HG03175 (cell line): Measurements from ENCODE around the gene TSPAN5.
"Not testable (repeated sequence)": the region's sequence is repeated elsewhere in the genome, so short reads cannot be mapped to it uniquely, and the experiment has no call there.

Source experiments
- ATAC-seq: cut with Tn5 transposase; IDR thresholded peaks from one replicate; pipeline ENCODE4 v1.9.1; 2021; ENCODE audit warnings: mild to moderate bottlenecking, moderate library complexity; ENCODE audit not compliant: unreplicated experiment

TSPAN5 gene

DNA sequence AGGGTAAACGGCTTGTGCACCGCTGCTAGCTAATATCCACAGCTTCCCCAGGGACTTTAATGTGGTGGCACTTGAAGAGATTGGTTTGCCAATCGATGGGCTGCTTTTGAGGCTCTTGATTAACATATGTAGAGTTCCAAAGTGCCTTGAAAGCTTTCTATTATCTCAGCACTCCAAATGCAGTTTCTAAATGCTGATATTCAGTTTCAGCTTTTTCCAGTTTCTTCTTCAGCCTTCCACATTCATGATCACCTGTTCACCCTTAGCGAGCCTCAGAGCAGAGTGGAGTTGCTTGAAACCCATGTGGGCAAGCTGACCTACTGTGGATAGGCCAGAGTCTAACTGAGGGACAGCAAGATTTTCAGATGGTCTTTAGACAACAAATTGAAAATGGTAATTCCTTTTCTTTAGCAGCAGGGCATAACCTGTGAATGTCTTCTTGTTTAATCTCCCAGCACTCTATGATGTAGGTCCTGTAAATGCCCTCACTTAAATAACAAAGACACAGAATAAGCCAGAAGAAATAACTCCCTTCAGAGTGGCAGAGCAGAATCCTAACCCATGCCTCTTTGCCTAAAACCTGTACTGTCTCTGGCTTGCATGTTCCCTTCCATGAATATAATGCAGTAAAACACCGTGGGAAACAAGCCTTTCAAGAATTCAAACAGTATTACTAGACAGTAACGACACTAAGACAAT lies 99.8 kb downstream of the TSPAN5 start:
- no peak for ATAC-seq

DNA sequence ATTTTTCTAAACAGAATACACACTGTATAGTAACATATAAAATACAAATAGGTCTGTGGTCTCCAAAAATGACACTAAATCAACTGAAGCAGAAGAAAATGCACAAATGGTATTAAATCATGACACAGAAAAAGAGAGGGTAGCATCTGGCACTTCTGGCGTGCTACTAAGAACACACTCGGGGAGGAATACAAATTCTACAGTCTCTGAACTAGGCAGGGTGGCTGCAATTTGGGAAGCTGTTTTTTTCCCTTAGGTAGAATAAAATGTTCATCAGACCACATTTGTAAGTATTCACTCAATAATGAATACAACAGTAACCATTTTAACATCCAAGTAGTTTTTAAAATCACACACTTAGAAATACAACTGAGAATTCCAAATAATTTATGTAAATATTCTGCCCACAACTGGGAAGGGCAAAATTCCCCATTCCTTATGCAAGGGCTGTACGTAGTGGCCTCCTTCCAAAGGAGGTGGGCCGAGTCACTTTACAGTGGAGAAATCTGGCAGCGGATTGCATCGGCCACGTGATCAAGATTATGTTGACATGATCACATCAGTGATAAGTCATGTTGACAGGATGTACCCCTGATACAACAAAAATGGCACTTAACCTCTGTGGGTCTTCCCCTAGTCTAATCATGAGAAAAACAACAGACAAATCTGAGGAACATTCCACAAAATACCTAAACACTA lies 101.1 kb downstream of the TSPAN5 start:
- no peak for ATAC-seq

DNA sequence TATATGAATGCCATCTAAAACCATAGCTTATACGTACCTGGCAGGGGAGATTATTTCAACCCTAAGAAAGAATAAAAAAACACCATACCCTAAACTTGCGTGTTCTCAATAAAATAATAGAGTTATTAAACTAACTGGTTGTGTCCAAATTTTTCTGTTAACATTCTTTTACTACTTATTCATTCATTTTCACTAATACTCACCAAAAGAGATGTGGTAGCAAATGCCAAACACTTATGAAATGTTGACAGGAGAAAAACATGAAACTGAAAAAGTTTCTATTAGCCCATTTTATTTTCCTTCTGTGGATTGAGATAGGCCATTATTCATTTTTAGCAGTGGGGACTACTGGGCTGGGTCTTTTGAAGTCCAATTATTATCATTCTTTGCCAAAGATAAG lies 102.0 kb downstream of the TSPAN5 start:
- no peak for ATAC-seq

DNA sequence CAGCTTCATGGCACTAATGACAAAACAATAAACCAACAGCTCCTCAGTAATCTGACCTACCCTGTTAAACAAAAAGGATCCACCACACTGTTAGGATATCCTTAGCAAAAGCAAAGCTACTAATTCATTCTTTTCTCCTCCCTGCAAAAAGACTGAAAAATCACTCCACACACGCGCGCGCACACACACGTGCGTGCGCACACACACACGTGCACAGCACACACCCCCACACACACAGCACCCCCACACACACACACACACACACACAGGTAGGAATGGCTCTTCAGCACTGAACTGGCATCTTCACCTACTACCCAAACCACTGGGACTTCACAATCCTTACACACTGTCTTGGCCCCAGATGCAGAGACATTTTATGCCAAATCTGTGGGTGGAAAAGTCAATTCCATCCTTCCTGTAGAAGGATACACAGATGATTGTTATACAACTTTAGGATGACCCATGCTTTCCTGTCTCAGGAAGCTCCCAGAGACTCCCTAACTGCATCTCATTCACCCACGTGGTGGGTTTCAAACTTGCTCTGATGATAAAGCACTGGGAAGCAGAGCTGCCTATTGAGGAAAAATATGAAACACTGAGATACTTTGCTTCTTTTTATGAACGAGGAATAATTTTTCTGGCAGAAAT lies 102.5 kb downstream of the TSPAN5 start:
- ATAC-seq, result no peak

DNA sequence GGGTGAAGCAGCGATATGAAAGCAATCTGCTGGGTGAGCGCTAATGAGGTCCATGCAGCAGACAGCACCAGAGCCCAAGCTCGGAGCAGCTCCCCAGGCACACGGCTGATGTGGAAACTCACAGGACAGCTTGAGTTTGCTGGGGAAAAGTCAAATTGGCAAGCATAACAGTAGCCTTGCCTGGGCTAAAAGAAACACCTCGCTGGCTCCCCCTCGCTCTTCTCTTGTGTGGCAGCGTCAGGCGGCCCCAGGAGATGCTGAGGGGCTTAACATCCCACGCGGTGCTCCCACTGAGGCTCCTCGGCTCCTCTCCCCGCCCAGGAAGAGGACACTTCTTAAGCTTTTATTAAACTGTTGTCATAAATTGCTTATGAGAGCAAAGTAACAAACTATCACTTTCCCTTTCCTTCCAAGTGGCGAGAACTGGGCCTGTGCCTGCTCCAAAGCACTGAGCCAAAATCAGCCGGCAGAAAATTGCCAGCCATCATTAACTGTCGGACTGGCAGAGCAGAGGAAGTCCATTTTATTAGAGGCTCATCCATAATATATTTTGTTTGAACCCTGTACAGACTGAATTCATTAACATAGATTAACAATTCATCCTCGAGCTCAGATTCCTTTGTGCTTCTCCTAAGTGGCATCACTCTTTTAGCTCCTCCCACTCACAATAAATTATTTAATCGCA lies 111.4 kb downstream of the TSPAN5 start:
- no peak for ATAC-seq

DNA sequence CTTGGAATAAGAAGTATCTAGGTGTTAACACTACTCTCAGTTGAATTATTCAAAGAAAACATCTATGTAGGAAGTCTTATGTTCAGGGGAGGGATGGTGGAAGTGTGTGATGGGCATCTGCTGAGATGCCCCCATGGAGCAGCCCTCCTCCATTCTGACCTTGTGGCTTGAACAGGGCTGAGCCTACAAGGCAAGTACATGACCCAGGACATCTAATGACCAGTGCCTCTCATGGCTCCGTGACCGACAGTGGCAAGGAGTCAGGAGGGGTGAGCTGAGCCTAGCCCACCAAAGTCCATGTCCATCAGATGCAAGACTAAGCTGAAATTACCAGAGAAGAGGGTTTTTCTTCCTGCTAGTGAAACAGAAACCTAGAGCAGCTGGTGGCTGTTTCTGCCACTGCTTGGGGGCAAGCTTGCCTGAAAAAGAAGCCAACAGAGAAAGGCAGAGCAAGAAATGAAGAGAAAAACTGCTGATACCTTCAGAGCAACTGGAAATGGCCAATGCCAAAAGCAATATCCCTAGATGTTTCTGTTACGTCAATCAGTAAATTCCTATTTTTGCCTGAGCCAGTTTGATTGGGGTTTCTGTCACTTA lies 113.5 kb downstream of the TSPAN5 start:
- peak; percentile 45 for ATAC-seq

DNA sequence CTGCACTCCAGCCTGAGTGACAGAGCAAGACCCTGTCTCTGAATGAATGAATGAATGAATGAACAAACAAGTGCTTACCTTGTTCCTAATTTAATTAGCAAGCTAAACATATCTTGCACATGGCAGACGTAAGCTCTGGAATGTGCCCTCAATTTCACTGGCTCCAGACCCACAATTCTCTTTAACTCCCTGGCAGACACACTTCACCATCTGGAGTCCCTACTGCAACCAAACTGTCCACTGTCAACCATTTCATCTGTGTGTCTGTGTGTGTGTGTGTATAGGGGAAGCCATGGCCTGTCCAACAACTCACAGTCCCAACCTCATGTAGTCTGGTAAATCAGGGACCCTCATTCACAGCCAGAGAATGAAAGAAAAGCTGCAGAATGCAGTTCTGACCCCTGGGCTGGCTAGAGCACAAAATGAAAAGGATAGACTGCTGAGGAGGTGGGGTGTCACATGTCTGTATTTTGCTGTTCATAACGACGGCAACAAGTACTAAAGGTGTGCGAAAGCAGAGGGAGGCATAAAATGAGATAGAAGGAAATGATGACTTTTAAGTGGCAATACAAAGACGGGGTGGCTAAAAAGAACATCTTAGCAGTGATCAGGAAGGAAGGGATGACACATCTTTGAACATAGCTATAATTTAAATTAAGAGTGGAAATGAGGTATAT lies 114.1 kb downstream of the TSPAN5 start:
- ATAC-seq, result no peak

DNA sequence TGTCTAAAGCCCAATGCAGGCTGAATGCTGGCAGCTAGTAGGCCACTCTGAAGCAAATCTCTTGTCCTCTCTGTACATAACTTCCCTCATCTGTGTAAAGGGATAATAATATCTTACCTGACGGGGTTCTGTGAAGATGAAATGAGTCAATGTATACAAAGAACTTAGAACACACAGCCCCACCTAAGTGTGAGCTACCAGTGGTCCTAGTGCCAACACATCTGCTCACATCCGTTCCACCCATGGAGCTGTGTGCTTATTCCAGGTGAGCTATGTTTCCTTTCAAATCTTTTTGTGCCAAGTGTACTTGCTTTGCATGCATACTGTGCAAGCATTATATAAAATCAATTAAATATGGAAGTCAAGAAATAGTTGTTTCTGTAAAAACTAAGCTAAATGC lies 116.4 kb downstream of the TSPAN5 start:
- no peak for ATAC-seq

DNA sequence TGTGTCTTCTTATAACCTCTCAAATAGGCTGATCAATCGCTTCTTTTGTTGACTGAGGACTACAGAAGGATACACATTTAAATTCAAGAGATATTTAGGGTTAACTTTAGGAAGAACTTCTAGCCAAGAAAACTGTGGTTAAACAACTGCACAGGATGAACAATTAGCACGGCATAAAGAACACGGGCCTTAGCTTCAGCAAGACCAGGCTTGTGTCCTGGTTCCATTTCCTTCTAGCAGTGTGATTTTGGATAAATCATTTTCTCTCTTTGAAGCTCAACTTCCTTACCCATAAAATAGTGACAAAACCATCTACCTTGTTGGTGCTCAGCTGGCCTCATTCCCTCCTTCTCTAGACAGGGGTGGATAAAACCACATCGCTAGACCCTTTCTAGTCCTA lies 117.6 kb downstream of the TSPAN5 start:
- ATAC-seq, result no peak

DNA sequence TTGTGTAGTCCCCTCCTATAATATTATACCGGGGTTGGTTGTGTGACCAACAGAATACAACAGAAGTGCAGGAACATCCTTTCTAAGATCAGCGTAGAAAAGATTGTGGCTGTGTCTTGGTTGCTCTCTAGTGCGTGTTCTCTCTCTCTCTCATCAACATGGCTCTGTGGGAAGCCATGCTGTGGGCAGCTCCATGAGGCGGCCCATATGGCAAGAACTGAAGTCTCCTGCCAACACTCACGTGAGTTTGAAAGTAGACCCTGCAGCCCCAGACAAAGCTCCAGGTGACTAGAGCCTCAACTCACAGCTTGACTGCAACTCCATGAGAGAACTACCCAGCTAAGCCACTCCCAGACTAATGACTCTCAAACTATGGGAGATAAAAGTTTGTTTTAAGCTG lies 118.7 kb downstream of the TSPAN5 start:
- ATAC-seq, result no peak

DNA sequence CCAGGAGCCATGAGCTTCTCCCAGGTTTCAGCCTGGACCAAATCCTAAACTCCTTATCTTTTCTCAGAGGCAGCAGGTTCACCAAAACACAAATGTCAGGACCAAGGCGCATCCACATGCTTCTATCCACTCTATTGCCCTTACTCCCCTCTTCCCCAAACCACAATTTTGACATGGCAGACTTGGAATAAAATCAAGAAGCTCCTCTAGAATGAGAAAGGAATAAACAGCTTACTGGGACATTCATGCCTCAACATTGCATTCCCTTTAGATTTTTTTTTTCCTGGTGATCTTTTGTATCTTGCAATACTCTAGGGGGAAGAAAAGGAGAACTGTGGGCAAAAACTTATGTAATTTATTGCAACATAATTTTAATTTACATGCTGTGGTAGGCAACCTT lies 119.1 kb downstream of the TSPAN5 start:
- ATAC-seq, result no peak

DNA sequence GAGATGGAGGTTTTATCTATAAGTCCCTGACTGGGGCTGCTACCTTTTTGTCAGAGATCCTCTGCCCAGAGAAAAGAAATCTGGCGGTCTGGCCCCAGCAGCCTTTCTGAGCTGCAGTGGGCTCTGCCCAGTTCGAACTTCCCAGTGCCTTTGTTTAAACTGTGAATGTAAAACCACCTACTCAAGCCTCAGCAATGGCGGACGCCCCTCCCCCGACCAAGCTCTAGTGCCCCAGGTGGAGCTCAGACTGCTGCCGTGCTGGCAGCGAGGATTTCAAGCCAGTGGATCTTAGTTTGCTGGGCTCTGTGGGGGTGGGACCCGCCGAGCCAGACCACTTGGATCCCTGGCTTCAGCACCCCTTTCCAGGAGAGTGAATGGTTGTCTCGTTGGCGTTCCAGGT lies 121.8 kb downstream of the TSPAN5 start:
- no peak for ATAC-seq

DNA sequence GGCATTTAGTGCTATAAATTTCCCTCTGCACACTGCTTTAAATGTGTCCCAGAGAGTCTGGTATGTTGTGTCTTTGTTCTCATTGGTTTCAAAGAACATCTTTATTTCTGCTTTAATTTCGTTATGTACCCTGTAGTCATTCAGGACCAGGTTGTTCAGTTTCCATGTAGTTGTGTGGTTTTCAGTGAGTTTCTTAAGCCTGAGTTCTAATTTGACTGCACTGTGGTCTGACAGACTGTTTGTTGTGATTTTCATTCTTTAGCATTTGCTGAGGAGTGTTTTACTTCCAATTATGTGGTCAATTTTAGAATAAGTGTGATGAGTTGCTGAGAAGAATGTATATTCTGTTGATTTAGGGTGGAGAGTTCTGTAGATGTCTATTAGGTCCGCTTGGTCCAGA lies 124.3 kb downstream of the TSPAN5 start:
- ATAC-seq, result not testable (repeated sequence)

DNA sequence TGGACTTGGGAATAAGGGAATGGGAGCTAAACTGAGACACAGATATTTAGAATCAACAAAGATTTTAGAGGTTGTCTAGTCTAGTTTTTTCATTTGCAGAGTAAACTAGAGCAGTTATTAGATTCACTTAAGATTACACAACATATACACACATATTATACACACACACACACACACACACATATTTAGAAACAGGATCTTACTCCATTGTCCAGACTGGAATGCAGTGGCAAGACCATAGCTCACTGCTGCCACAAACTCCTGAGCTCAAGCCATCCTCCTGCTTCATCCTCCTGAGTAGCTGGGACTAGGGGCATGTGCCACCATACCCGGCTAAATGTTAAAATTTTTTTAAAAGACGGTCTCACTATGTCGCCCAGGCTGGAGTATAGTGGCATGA lies 127.8 kb downstream of the TSPAN5 start:
- ATAC-seq, result no peak

DNA sequence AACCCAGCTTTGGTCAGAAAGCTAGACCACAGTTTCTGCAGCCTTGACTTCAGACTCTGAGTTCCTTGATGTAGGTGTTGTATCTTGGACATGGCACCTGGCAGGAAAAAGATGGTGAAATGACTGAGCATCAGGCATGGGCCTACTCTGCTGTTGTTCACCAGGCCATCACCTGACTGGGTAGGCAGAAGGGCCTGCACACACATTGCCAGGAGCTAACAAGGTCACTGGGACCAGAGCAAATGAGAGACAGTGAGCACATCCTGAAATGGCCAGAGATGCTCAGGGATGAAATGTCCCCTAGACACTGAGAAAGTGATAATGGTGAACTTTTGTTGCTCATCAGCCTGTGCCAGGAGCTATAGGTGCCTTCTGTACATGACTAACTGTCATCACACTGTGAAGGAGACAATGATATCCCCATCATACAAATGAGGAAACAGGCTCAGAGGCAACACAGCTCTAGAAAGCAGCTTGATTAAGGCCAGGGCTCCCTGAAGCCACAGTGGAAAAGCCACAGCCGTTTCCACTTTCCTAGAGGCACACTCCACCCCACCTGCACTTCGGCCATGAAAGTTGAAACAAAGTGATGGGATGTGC lies 128.3 kb downstream of the TSPAN5 start:
- no peak for ATAC-seq

DNA sequence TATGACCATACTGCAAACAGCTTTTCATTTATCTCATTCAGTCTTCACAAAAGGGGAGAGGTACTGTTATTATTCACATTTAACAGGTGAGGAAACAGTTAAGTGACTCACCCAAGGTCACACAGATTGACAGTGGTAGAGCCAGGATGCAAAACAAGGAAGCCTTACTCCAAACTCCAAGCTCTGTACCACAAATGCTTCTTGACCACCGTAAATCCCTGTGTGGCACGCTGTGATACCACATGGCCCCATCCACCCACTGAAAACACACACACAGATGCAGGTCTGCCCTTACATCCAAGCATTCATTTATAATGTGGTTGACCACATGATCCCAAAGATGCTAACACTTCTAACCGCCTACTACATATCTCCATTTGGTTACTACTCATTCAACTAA lies 129.5 kb downstream of the TSPAN5 start:
- no peak for ATAC-seq

DNA sequence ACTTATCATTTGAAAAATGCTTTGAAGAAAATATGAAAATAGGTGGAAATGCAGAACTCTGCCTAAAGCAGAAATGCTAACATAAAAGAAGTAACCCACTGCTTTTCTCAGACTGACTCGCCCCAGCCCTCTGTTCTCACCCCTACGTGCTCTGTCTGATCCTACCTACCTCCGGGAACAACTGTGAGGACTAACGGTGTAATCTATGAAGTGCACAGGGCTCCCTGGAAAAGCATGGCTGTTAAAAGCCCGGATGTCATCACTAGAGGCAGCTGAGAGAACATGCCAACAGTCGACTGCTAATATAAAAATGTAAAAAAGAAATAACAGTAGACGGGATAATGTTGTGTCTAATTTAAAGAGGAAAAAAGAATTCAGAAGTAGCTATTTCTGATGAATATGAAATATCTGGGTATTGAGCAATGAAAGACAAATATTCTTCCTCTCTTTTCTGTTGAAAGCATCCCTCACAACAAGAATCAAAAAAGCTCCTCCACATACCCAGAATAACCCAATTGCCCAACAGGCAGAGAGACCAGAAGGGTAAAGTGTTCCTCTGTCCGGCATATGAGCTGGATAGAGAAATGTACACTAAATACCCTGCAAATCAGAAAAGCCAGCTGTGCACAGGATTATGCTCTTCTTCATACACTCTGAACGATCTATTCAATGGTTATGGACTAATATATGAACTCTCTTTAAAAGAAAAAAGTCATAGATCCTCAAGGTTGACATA lies 130.7 kb downstream of the TSPAN5 start:
- ATAC-seq, result no peak

DNA sequence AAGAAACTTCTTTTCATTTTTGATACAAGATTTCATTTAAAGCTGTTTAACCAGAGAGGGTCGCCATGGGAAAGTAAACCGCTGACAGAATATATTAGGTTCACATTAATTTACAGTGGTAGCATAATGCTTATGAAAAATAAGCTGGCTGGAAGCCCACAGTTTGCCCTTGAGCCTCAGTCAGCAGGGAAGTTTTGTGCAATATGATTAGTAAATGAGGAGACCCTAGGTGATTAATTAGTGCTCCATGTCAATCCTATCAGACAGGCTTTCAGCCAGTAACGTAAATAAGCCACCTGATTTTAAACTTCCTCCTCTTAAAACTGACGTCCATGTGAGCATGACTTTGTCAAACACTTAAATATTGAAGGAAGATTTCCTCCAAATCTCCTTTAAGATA lies 134.2 kb downstream of the TSPAN5 start:
- ATAC-seq, result no peak

DNA sequence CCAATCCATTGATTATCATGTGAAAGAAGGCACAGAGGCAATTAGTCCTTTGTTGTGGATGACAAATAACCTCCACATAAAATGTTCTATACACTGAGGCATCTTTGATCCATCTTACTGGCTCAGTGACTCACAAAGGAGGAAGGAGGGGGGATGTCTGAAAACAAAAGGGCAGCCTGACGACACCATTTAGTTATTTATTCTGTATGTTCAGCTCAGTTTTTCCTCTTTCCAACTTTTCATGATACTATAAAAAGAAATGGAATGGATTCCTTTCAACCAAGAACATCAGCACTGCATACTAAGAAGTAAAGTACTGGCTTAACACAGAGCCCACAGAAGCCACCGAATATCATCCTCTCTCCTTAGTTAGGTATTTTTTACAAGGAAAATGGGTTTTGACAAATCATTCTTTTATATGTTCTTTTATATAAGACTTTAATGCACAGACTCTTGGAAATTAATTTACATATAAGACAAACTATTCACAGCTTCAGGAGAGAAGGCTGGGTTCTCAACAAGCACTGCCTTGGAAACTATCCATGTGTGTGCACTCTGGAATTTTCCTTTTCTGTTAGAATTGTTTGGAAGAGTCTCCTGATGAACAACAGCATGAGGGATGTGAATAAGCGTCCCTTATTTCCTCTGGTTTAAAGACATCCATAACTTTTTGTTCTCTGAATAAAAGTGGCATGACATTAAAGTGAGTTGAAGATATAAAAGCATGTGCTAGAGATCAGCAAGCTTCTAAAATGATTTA lies 135.6 kb downstream of the TSPAN5 start:
- ATAC-seq, result no peak
